GM12892 (cell line): ENCODE results near the gene C1orf159.

Source experiments
- POLR2A ChIP-seq: IDR thresholded peaks from 2 replicates; pipeline ENCODE4 v1.6.1; 2011; ENCODE audit warnings: low read depth, low read length, control low read depth
- POLR2AphosphoS5 ChIP-seq: IDR thresholded peaks from 2 replicates; pipeline ENCODE4 v1.6.1; 2011; ENCODE audit warnings: low read depth, low read length, control low read depth
- TAF1 ChIP-seq: IDR thresholded peaks from 2 replicates; pipeline ENCODE4 v1.6.1; 2011; ENCODE audit warnings: low read depth, mild to moderate bottlenecking, control low read depth, low read length, borderline replicate concordance

DNA sequence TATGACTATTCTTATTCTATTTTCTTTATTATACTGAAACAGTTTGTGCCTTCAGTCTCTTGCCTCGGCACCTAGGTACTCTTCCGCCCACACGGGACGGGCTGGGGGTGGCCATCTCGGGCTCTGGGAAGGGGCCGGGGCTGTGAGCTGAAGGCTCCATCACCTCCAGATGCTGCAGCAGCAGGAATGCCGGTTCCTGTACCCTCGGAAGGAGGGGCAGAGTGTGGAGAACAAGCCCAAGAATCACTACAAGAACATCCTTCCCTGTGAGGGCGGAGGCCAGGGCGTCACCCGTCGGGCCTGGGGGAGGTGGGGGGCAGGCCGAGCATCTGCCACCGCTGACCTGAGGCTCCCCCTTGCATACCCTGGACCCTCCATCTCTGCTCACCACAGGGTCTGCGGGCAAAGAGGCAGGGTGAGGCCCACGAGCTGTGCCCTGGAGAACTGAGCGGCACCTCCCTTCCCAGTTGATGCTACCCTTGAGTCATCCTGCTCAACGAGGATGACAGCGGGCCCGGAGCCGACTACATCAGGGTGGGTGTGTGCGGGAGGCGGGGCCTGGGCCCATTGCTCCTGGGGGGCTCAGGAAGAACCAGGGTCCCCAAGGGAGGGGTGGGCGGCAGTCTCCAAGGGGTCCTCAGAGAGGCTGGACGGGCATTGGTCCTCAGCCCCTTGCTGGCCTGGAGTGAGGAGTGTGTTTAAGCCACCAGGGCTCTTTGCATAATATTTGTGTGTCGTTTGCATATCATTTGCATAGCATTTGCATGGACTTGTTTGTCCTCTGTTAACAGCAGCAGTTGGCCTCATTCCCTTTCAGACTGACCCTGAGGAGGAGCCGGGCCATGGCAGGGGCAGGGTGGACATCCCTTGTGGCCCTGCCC lies 49.2 kb downstream of the C1orf159 start:
- TF ChIP-seq POLR2A (0 out of 2 replicates have a peak, but pooled peaks have one; percentile 21), POLR2AphosphoS5 (no peak), TAF1 (no peak)
